SKM-1 (cell line): ENCODE results near the gene TGDS.
A peak's percentile ranks its signal among the peaks of the same experiment; 100 is the strongest.
"Not testable (repeated sequence)": the region's sequence is repeated elsewhere in the genome, so short reads cannot be mapped to it uniquely, and the experiment has no call there.

Experiments
- DNase-seq: peaks from one replicate; lab custom pipeline; 2025; ENCODE audit not compliant: unreplicated experiment; lab: John Stamatoyannopoulos, UW

Gene TGDS

DNA sequence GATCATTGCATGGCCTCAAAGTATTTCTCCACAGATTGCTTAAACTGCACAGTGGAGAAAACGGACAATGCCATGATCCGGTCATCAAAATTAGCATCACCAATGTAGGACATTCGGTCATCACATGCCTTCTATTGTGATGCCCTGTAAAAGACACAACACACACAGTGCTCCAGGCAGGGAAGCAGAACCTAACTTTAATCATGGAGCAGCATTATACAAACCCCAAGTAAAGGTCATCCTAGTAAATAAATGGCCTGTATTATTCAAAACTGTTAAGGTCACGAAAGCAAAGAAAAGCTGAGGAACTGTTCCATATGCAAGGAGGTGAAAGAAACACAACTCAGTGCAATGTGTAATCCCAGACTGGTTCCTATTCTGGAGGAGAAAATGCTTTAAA lies 42.2 kb downstream of the TGDS start:
- no peak for DNase-seq

DNA sequence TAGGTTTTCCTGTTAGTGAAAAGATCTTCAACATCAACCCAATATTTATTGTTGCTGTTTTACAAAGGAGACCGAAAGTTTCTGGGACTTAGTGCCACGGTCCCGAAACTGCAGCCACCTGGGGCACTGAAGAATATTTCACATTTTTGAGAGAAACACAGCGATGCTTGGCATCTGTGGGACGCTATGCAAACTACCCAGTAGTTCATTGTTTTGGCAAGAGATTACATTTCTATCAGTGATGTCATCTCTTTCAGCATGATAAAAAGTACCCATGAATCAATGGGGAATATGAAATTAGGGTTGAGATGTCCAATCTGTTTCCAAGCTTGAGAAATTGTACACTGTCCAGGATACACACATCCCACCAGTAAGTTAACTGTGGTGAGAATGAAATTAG lies 43.9 kb downstream of the TGDS start:
- DNase-seq: no peak

DNA sequence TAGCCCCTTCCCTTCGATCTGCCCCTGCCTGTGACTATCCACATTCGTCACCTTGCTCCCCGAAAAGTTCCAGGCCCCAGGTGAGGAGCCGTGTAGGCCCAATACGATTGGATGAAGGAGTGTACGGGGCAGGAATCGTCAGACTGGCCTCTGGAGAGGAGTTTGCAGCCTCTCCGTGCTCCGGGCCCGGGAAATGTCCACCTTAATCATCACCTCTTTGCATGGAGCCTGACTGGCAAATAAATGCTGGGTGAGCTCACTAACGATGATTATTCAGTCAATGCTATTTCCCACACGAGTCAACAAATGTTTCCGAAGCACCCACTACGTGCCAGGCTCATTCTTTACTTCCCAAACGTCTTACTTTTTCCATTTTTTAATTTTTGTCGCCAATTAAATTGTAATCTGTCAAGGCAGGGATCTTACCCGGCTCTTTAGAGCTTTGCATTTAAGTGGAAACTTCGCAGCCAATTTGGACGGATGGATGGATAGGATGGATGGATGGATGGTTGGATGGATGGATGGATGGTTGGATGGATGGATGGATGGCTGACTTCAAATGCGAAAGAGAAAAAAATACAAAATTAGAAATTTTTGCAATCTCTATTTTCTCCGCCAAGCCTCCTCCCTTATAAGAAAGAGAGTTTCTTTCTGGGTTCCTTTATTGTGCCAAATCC lies 45.8 kb downstream of the TGDS start:
- DNase-seq: no peak

DNA sequence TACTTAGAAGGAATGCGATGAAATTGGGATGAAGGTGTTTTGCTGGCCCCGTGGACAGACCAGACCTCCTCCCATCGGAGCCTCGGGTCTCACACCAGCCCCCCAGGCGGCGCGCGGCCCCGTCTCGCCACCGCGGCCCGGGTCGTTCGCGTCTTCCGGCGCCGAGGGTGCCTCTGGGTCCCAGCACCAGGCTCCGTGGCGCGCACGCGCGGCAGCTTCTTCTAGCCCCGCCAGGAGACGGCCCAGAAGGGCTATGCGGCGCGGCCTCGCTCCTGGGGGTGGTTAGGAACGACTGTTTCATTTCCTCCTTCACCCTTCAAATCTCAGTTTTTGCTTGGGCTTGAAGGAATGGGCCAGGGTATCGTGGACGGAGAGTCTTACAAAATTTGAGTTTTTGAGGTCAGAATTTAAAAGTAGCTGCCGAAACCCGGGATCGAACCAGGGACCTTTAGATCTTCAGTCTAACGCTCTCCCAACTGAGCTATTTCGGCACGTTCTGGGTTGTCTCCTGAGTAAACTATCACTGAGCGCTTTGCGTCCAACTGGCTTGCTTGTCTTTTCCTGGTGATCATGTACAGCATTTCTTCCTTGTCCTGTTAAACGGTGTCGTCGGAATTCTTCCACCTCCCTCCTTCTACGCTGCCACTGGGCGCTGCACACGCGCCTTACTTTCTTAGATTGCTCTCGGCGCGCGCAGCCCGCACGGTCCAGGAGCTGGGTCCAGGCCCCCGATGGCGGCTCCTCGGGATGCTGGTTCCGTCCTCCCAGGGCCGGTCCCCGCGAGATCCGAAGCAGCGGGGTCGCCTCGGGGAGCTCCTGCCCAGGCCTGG lies 46.5 kb downstream of the TGDS start:
- DNase-seq: peak; percentile 89

DNA sequence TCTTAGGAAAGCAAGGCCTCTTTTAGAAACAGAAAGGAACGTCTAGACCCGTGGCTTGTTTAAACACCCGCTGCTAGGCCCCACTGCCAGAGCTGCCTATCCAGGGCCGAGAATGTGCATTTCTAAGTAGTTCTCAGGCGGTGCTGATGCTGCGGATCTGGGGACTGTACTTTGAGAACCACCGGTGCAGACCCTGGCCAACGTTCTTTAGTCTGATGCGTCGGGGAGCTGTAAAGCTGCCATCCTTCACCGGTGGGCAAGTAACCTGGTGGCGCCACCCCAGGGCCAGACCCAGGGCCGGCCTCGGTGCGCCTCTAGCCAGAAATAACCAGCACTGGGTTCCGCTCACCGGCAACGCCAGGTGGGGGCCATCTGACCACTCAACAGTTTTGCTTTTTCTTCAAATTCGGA lies 47.1 kb downstream of the TGDS start:
- DNase-seq: peak; percentile 49

DNA sequence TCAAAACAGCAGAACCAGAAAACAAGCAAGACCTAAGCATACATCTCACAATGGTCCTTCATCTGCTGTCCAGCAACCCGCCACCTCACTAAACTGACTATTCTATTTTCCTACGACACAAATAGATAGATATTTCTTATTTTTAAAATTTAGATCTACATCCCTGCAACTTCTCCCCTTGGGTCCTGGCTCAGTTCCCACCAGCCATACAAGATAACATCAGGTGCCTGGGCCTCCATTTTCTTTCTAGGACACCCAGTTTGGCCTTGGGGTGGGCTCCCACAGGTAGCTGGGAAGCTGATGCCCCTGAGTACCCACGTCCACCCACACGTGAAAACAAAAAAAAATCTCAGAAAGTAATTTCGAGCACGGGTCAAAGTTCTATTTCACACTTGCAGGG lies 47.6 kb downstream of the TGDS start:
- no peak for DNase-seq

DNA sequence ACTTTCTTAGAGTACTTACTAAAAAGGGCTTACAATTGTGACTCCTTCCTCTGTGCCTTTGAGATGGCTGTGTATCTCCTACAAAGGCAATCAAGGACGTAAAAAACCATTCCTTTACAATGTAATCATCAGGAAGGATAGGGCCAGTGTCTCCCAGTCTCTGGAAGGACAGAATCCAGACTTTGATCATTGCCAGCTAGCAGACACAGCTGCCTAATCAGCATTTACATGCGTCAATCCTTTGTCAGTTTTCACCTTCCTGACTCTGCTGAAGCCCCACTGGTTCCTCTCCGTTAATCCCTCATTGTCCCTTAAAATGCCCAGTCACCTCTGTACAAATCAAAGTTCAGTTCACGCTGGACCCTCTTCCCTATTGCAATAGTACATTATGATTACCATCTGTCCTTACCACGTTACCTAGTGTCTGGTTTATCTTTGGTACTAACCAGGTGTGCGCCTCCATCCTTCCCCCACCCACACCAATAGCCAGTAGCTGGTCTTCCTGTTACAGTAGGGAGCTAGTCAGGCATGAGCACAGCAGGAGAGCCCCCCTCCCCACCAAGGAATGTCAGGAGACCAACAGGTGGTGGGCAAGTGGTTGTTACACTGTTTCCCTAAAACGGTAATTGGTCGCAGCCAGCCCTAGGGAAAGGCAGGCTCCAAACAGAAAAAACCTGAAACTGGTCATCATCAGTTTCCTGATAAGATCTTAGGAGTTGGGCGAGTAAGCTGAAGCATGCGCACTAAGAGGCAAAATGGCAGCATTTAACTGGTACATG lies 49.7 kb downstream of the TGDS start:
- DNase-seq: no peak

DNA sequence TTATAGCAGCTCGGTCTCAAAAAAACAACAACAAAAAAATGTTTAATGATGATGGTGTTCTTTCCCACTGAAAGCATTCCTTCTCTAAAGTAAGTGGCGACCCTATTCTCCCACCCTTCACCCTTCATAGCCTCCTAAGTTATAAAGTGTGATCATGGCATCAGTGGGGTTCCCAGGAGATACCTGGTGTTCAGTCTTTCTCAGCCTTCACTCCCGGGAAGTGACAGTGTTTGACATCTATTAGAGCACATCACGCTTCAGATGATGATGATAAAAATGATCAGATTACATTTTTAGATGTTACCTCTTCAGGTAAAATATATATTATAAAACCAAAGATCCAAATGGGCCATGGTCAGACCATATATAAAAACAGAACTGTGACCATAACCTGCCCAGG lies 51.0 kb downstream of the TGDS start:
- no peak for DNase-seq

DNA sequence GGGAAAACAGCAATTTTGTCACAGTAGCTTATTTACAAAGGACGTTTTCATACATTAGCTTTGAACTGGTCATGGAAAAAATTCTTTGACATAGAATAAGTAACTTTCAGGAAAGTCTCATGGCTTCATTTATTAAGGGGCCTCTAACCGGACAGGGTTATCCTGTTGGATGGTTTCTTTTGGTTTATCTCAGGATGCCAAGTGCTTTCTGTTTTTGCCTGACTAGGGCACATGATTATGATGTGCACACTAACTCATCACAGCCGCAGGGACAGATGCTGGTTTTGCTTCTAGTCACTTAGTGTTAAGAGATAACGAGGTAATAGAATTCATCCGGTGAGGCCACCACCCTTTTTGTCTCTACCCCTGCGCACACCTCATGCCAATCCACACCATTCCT lies 53.0 kb downstream of the TGDS start:
- DNase-seq: no peak

DNA sequence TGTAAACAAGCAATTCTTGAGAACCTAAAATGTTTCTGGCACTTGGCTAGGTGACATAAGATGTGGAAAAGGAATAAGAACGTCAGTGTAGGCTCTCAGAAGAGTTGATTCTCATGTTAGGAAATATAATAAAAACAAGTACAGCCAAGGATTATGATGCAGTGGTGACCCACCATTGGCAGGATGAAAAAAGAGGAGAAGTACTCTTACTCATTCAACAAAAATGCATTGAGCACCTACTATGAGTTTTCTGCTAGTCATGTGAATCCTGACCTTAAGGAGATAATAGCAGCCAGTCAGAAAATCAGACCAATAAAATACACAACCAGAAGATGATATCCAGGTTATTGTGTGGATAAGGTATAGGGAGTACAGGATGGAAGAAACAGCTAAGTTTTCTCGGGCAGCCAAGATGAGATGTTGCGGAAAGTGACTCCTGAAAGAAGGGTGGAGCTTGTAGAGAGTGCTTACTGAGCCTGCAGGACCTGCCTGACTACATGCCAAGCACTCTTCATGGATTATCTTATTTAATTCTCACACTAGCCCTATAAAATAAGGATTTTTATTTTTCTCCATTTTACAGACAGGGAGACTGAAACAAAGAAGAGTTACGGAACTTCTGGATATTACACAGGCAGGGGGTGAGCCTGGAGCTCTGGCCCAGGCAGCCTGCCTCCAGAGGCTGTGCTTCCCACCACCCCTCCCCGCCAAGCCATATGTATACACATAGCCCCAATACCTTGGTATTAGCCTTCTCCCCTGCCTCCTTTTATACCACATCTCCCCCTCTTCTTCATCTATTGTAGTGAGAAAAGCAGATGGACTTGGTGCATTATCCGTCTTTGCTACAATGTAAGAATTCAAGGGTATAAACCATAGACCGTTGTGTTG lies 58.0 kb downstream of the TGDS start:
- DNase-seq: no peak

DNA sequence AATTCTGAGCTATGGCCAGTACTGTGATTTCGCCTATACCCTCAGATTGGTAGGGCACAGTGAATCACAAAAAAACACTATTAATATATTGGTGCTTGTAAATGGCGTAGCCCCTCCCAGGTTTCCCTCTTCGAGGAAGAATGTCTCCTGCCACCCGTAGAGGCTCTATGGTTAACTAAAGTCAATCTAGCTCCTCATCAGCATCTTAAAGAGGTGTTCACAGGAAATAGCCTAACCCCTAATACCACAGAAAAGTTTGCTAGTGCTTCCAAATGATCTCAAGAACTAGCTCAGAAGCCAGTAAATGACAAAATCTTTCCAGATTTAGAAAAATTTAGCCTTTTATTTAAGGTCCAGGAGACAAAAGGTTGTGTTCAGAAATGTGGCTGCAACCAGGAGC lies 60.2 kb downstream of the TGDS start:
- no peak for DNase-seq

DNA sequence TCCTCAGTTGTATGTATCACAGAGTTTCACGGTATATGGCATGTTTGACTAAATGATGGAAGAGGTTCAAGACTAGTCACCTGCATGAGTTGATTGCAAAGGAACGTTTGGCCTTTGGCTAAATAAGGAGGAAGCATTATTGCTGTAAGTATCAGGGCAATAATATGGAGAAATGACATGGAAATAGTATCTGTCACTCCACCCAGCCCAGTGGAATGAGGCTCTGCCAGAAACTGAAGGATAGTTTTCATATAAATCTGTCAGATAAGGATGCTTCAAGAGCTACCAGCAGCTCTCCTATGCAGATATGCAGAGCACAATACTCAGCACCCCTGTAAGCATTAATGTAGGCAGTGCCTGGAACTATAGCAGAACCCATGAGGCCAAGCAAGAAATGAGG lies 60.7 kb downstream of the TGDS start:
- no peak for DNase-seq

DNA sequence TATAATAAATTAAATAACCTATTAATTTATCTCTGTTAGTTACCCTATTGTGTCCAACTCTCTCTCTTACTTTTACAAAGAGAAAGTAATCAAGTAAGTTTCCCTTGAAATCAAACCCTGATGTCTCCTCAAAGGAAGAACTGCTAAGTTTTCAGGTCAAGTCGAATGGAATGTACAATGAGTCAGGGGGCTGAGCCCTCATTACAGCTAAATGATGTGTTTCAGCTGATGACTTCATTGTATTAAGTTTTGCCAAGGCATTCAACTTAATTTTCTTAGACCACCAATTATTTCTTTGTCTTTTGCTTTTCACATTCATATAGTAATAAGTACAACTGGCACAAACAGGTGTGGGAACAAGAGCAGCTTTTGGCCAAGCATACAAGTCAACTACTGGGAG lies 61.8 kb downstream of the TGDS start:
- DNase-seq: no peak

DNA sequence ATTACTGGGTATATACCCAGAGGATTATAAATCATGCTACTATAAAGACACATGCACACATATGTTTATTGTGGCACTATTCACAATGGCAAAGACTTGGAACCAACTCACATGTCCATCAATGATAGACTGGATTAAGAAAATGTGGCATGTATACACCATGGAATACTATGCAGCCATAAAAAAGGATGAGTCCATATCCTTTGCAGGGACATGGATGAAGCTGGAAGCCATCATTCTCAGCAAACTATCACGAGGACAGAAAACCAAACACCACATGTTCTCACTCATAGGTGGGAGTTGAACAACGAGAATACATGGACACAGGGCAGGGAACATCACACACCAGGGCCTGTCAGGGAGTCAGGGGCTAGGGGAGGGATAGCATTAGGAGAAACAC lies 63.7 kb downstream of the TGDS start:
- DNase-seq: not testable (repeated sequence)

DNA sequence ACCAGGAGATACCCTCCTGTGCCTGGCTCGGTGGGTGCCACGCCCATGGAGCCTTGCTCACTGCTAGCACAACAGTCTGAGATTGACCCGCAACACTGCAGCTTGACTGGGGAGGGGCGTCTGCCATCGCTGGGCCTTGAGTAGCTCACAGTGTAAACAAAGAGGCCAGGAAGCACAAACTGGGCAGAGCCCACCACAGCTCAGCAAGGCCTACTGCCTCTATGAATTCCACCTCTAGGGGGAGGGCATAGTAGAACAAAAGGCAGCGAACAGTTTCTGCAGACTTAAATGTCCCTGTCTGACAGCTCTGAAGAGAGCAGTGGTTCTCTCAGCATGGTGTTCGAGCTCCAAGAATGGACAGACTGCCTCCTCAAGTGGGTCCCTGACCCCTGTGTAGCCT lies 69.0 kb downstream of the TGDS start:
- not testable (repeated sequence) for DNase-seq

DNA sequence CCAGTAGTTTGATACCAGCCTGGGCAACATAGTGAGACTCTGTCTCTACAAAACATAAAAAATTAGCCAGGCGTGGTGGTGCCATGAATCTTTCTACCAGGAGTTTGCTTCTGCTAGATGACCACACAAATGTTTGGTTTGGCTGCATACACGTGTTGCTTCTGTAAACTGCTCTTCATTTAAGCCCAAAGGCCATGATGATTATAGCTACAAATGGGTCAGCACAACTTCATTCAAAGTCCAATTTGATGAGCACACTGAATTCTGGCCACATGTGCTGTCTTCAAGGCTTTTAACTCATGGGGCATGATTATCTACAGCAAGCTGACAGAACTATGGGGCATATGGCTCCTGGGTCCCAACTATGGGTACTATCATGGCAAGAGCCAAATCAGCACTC lies 70.2 kb downstream of the TGDS start:
- no peak for DNase-seq

DNA sequence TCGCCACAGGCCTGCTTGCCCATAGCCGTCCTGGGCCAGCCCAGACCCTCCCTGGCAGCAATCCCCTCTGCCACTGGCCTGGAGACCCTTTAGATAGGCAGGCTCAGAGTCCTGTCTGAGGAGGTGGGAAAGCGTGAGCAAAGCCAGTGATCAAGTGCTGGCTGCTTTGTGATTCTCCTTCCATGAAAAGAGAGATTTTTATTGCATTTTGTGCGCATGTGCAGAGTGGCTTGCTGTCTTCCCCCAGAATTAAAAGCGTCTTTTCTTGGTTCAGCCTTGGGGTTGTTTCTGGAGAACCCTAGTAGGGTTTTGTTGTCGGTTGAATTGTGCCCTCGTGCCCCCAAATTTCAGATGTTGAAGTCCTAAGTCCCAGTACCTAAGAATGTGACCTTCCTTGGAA lies 71.5 kb downstream of the TGDS start:
- no peak for DNase-seq
